ENCODE results near the gene MAMLD1.

DNA sequence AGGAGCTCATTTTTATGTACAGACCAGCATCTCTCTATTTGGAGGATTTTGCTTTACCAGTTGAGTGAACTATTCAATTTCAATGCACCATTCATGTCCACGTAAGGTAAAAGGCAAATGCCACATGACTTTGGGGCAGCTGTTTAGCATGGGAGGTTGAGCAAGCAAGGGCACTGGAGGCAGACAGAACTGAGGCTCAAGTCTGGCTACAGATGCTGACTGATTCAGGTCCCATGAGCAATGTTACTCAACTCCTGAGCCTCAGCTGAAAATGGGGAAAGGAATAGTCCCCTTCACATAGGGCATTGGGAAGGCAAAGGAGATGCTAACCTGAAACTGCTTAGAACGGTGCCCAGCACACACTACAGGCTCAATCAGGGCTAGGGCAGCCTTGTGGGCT lies 112.3 kb downstream of the MAMLD1 start:
- TF ChIP-seq ZNF274 (IDR thresholded peaks at IDR 0.05; ENCODE audit: low read depth, low read length) (no peak), SUZ12 (IDR thresholded peaks at IDR 0.05; ENCODE audit: extremely low read depth, insufficient read depth, insufficient read length) (no peak)
